Cardiac muscle cell (in vitro differentiated cells and primary cell): Measurements from ENCODE around the gene L3MBTL4. TPM values are rescaled to one million over a fixed set of nuclear protein-coding genes. Genes with fewer than 3 reads are reported as not detected.

Source experiments
- DNase-seq, 2 donors: peaks; one replicate each; pipeline versions ENCODE4 v3.0.0 to v3.0.0-alpha.2; 2010 to 2017; ENCODE audit warnings: low read depth in 1 of 2, low spot score in 1 of 2
- H3K27ac ChIP-seq: fragments of 200-600 bp; sonication (generic); 2 replicates; pipeline ENCODE4 v1.5.1; 2016
- H3K27me3 ChIP-seq: fragments of 200-600 bp; sonication (generic); 2 replicates; pipeline ENCODE4 v1.6.0; 2016; ENCODE audit warnings: control low read depth
- H3K36me3 ChIP-seq: fragments of 200-600 bp; sonication (generic); 2 replicates; pipeline ENCODE4 v1.5.1; 2016; ENCODE audit warnings: control low read depth
- H3K4me1 ChIP-seq: fragments of 200-600 bp; sonication (generic); 2 replicates; pipeline ENCODE4 v1.8.1; 2017; ENCODE audit warnings: low read depth, mild to moderate bottlenecking, mixed run types
- H3K4me3 ChIP-seq: fragments of 200-600 bp; sonication (generic); 2 replicates; pipeline ENCODE4 v1.5.1; 2016; ENCODE audit warnings: mild to moderate bottlenecking
- H3K9me3 ChIP-seq: fragments of 200-600 bp; sonication (generic); 2 replicates; pipeline ENCODE4 v1.5.1; 2017; ENCODE audit warnings: low read depth, mild to moderate bottlenecking, control low read depth
- polyA plus RNA-seq: library from polyadenylated mRNA; unstranded; fragments of >200 nt; fragmentation: Nextera tagmentation; extraction: Ambion mirVana; gene quantifications from 2 replicates; pipeline ENCODE4 v1.2.1, GENCODE V29; 2016
- total RNA-seq: library from RNA; depleted of rRNA; stranded (reverse); fragments of >200 nt; gene quantifications from 2 replicates; pipeline ENCODE4 v1.2.3, GENCODE V29; 2016
- TF ChIP-seq, protein P1 (sequence below): IDR thresholded peaks from 2 replicates; pipeline ENCODE4 v1.5.1; 2012; ENCODE audit warnings: low read depth, mild to moderate bottlenecking, low read length

Gene L3MBTL4
- total and polyA plus RNA-seq, 2 experiments from 2014 or later, result 4.4 to 7.7 TPM

DNA sequence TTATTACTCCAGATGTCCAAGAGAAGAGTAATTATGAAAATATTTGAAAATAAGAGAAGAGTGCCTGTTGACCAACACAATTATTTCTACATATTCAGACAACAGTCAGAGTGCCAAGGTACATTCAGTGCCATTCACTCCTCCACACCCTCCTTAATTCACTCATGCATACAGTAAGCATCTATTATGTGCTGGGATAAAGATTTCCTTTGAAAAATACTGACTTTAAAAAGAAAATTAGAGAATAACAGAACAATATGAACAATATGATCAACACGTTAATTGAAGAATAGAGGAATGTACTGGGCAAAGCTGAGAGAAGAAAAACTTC, 203.6 kb downstream of the L3MBTL4 start:
- Histone ChIP-seq H3K4me3 (no peak overlapping the region), H3K27me3 (no peaks in the 10 kb centered on the region), H3K4me1 (peaks cover 9% of the 10 kb centered on the region), H3K9me3 (no peaks in the 10 kb centered on the region), H3K27ac (no peak overlapping the region), H3K36me3 (no peaks in the 10 kb centered on the region)
- no peak for DNase-seq
- TF ChIP-seq, protein P1, sequence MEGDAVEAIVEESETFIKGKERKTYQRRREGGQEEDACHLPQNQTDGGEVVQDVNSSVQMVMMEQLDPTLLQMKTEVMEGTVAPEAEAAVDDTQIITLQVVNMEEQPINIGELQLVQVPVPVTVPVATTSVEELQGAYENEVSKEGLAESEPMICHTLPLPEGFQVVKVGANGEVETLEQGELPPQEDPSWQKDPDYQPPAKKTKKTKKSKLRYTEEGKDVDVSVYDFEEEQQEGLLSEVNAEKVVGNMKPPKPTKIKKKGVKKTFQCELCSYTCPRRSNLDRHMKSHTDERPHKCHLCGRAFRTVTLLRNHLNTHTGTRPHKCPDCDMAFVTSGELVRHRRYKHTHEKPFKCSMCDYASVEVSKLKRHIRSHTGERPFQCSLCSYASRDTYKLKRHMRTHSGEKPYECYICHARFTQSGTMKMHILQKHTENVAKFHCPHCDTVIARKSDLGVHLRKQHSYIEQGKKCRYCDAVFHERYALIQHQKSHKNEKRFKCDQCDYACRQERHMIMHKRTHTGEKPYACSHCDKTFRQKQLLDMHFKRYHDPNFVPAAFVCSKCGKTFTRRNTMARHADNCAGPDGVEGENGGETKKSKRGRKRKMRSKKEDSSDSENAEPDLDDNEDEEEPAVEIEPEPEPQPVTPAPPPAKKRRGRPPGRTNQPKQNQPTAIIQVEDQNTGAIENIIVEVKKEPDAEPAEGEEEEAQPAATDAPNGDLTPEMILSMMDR, result no peak

DNA sequence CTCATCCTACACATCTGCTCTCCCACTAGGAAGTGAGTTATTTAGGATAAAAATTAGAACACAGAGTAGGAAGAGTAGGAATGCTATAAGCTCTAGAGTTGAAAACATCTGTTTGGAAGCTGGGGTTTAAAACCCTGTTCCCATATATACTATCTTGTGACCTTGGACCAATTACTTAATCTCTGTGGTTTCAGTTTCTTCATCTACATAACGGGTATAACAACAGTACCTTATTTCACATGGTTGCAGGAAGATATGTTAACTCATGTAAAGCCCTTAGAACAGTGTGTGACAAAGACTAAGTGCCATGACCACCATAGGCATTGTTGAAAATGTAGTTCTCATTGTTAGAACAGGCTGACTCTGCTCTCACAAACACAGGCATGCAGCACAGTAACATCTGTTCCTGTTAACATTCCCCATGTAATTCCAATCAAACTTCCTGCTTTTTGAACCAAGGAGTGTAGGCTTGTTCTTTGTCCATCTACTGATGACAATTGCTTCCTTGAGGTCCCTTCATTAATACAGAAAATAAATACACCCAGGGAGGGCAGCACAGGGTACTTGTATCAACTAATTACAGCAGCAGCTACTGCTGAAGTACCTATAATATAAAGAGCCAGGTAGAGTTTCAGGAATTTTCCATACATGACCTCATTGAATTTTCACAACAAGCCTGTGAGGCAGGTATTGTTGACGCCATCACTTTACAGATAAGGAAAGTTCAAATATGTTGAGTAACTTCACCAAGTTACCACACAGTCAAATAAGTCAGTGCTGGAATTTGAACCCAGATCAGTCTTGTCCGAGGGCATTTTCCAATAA, 204.2 kb downstream of the L3MBTL4 start:
- Histone ChIP-seq H3K9me3 (no peaks in the 10 kb centered on the region), H3K4me1 (peaks cover 3% of the 10 kb centered on the region), H3K27ac (no peak overlapping the region), H3K27me3 (no peaks in the 10 kb centered on the region), H3K4me3 (no peak overlapping the region), H3K36me3 (no peaks in the 10 kb centered on the region)
- TF ChIP-seq, protein P1, result no peak
- DNase-seq, result no peak

DNA sequence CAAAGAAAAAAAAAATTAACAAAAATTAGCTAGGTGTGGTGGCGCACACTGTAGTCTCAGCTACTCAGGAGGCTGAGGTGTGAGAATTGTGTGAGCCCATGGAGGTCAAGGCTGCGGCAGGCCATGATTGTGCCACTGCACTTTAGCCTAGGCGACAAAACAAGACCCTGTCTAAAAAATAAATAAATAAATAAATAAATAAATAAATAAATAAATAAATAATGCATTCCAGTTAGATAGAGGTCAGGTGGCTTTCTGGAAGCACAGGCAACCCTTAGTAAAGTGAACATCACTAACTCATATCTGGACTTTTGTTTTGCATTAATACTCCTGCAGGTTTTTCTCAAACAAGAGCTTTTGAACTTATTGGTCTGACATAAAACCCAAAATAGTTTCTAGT, 206.8 kb downstream of the L3MBTL4 start:
- Histone ChIP-seq H3K27me3 (no peaks in the 10 kb centered on the region), H3K9me3 (no peaks in the 10 kb centered on the region), H3K4me1 (no peaks in the 10 kb centered on the region), H3K4me3 (no peak overlapping the region), H3K36me3 (no peaks in the 10 kb centered on the region), H3K27ac (no peak overlapping the region)
- TF ChIP-seq, protein P1, result no peak
- no peak for DNase-seq

DNA sequence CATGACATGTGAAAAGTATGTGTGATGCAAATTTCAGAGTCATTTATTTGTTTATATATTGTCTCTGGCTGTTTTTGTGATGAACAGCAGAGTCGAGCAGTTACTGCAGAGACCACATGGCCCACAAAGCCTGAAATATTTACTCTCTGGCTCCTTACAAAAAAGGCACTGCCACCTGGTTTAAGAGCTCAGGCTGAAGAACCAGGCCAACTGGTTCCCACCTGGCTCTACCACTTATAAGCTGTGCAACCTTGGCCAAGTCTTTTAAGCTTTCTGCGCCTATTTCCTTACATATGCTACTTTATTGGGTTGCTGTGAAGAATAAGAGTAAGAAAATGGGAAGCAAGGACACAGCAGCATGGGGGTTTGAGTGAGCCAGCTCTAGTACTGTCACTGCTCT, 207.6 kb downstream of the L3MBTL4 start:
- H3K27ac ChIP-seq, result no peak overlapping the region
- TF ChIP-seq, protein P1, result no peak
- H3K4me3 ChIP-seq, result no peak overlapping the region
- no peak for DNase-seq
- H3K4me1 ChIP-seq, result no peaks in the 10 kb centered on the region
- H3K27me3 ChIP-seq, result no peaks in the 10 kb centered on the region
- H3K36me3 ChIP-seq, result no peaks in the 10 kb centered on the region
- H3K9me3 ChIP-seq, result no peaks in the 10 kb centered on the region

DNA sequence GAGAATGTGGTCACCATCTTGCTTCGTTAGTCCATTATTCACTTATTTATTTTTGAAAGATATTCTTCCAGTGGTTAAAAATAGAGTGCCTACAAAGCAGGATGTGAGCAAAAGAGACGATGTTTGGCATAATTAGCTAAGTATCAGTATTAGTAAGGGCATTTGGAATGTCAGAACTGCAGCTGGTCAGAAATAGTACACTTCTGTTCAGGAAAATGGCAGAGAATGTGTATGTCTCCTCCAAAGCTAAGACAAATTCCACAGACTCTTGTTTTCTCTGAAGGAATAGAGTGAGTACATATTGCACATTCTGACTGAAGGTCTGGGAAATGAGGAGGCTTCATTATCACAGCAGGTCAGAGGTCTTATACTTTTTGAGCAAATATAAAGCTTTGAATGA, 209.0 kb downstream of the L3MBTL4 start:
- H3K36me3 ChIP-seq, result no peaks in the 10 kb centered on the region
- no peak overlapping the region for H3K4me3 ChIP-seq
- H3K4me1 ChIP-seq, result no peaks in the 10 kb centered on the region
- H3K27ac ChIP-seq, result no peak overlapping the region
- TF ChIP-seq, protein P1, result no peak
- peaks cover 1% of the 10 kb centered on the region for H3K9me3 ChIP-seq
- no peak for DNase-seq
- H3K27me3 ChIP-seq, result no peaks in the 10 kb centered on the region
